Fibroblast of mammary gland (primary cell): ENCODE results near the gene PIBF1.
"Not testable (repeated sequence)": the region's sequence is repeated elsewhere in the genome, so short reads cannot be mapped to it uniquely, and the experiment has no call there.

ENCODE experiments used
- DNase-seq: peaks from one replicate; pipeline ENCODE4 v3.0.0-alpha.2; 2010; ENCODE audit warnings: low read depth
- H3K4me3 ChIP-seq: 2 replicates; pipeline ENCODE4 v1.5.1; 2011; ENCODE audit warnings: low read depth, mild to moderate bottlenecking, low read length, moderate library complexity; ENCODE audit not compliant: control insufficient read depth
- CTCF ChIP-seq: conservative IDR thresholded peaks from 2 replicates; pipeline ENCODE4 v1.5.1; 2011; ENCODE audit warnings: low read depth, low read length, inconsistent platforms; ENCODE audit not compliant: control insufficient read depth, insufficient read depth

The PIBF1 gene

GRCh38 chr13:72875233-72875632 lies 93.3 kb downstream of the PIBF1 start:
- no peak for TF ChIP-seq CTCF
- peak; percentile 2 for DNase-seq
- no peak overlapping the region for H3K4me3 ChIP-seq

- no peak for DNase-seq
- no peak for TF ChIP-seq CTCF
Measured at GRCh38 chr13:72884101-72884500, 102.2 kb downstream of the PIBF1 start.

GRCh38 chr13:72886272-72887067 lies 104.5 kb downstream of the PIBF1 start:
- H3K4me3 ChIP-seq, result no peak overlapping the region
- TF ChIP-seq CTCF, result no peak
- DNase-seq, result peak; percentile 40

More at GRCh38 chr13:72884101-72884500, 102.2 kb downstream of the PIBF1 start:
- H3K4me3 ChIP-seq, result no peak overlapping the region

GRCh38 chr13:72889495-72889894 lies 107.6 kb downstream of the PIBF1 start:
- TF ChIP-seq CTCF, result no peak
- no peak overlapping the region for H3K4me3 ChIP-seq
- no peak for DNase-seq

- DNase-seq, result no peak
- H3K4me3 ChIP-seq, result no peak overlapping the region
- TF ChIP-seq CTCF, result no peak
Measured at GRCh38 chr13:72890546-72890945, 108.6 kb downstream of the PIBF1 start.

- no peak overlapping the region for H3K4me3 ChIP-seq
- no peak for DNase-seq
- TF ChIP-seq CTCF, result no peak
Measured at GRCh38 chr13:72891423-72891822, 109.5 kb downstream of the PIBF1 start.

GRCh38 chr13:72896869-72897268 lies 114.9 kb downstream of the PIBF1 start:
- DNase-seq, result no peak
- H3K4me3 ChIP-seq, result no peak overlapping the region
- TF ChIP-seq CTCF, result no peak

GRCh38 chr13:72901546-72901945 lies 119.6 kb downstream of the PIBF1 start:
- H3K4me3 ChIP-seq, result not testable (repeated sequence)
- DNase-seq, result peak; percentile 31
